Renal cortex interstitium (tissue), 11 donors: ENCODE data around the gene CEBPZOS. TPM values are rescaled to one million over a fixed set of nuclear protein-coding genes. Genes with fewer than 3 reads are reported as not detected.
A peak's percentile ranks its signal among the peaks of the same experiment; 100 is the strongest.
"Not testable (repeated sequence)": the region's sequence is repeated elsewhere in the genome, so short reads cannot be mapped to it uniquely, and the experiment has no call there.

Source experiments
- DNase-seq, 11 donors: peaks; one replicate each; pipeline ENCODE4 v3.0.0-alpha.2; 2013; ENCODE audit warnings: low read depth in 9 of 11, low spot score in 4 of 11; ENCODE audit errors: extremely low read depth in 1 of 11
- polyA plus RNA-seq, 3 donors: library from polyadenylated mRNA; unstranded; fragments of 120-200 nt; gene quantifications; one replicate each; pipeline ENCODE4 v1.2.1, GENCODE V29; 2013; ENCODE audit not compliant: insufficient read length in 3 of 3

CEBPZOS gene
- polyA plus RNA-seq, 3 donors = 52.4 to 68.8 (median 62.5) TPM

DNA sequence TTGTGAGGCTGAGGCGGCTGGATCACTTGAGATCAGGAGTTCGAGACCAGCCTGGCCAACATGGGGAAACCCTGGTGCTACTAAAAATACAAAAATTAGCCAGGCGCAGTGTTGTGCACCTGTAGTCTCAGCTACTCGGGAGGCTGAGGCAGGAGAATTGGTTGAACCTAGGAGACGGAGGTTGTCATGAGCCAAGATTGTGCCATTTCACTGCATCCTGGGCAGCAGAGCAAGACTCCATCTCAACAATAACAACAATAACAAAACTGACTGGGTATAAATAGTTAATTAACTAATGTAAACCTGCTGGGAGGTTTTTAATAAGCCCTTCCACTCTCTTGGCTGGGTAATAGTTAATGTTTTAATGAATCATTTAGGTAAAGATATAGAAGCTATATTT is 15.7 kb upstream of the CEBPZOS start:
- DNase-seq = no peak

DNA sequence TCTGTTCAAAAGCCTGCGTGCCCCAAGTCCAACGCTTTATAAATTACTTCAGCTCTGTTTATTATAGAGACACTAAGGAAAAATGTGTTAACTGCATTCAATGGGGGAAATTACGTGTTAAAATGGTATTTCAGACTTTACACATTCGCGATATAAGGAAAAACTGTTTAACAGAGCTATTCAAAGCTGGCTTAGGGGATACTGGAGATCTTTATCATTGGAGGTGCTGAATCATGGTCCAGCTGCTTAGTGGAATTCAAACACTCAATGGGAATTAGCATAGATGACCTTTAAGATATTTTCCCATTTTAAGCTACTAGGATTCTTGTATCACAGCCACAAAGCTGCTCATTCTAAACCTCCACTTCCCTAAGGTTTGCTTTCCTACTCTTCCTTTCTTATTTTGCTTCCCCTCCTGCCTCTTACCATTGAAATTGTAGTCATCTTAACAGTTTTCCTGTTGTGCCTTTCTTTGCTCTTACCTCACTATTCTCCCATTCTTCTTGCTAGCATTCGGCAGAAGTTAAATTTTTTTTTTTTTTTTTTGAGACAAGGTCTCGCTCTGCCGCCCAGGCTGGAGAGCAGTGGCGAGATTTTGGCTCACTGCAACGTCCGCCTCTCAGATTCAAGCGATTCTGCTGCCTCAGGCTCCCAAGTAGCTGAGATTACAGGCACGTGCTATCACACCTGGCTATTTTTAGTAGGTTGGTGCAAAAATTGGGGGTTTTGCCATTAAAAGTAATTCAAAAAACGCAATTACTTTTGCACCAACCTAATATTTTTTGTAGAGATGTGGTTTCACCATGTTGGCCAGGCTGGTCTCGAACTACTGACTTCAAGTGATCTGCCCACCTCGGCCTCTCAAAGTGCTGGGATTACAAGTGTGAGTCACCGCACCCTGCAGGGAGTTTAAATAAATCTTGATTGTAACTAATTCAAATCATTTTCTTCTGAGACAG is 14.3 kb upstream of the CEBPZOS start:
- peak in 1 of 11 donors; percentile 11 for DNase-seq

DNA sequence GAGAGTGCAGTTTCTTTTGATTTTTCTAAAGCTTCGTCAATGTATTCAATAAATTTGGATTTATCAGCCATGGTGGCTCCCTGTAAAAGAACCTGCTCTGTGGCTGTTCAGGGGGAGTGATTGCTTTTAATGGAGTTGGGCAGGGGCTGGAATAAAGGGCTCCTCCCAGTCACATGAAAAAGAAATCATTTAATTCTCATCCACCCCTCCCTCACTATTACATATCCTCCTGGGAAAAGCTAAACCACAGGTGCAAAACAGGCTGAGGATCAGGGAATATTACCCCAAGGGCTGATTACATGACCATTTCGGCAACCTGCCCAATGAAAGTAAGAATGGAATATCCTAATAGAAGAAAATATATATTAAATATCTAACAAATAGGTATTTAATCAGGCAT is 7.7 kb upstream of the CEBPZOS start, which contains the start of gene SULT6B1:
Gene SULT6B1 (minus strand): TSS at position 101 of the 400 bp plus-strand sequence. CDS start 30 bp downstream, at position 71.
- no peak for DNase-seq

DNA sequence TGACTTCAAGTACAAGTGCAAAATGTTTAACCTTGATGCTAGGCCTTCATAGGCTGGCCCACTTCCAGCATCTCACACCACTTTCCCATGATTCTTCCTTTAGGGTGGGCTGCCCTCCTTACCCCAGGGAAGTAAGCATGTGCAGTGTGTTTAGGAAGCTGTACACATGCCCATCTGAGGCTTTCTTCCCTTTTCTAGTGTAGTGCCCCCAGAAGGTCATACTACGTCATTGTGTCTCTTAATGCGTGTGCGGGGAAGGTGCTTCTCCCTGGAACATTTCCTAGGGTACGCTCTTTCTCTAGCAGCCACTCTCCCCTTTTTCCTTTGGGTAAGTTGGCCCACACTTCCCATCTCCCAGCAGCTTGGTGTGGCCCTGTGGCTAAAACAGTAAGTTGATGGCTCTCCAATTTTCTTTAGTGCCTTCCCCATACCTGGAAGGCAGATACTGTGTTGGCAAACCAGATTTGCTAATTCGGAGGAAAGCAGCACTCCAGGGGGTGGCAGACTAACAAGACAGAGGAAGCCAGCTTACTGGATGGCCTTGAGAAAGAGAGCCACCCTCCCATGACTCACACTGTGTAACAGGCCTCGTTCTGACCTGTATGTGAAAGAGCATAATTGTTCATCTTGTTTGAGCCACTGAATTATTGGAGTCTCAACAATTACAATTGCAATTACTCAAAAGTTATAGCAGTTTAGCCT is 6.7 kb upstream of the CEBPZOS start:
- no peak for DNase-seq

DNA sequence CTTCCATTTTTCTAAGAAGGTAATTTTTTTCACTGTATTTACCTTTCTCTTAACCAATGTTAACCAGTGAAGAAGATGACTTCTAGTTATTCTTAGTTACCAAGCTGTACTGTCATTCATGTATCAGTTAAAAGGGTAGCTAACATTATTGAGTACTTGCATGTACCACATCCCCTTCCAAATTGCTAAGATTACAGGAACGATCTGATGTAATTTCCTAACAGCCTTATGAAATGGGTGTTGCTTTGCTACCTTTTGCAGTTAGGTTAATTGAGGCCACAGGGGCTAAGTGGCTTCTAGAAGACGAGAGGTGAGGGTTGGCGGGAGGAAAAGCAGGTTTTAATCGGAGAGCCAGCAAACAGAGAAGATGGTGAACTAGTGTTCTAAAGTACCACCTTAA is 6.0 kb upstream of the CEBPZOS start:
- DNase-seq = no peak

DNA sequence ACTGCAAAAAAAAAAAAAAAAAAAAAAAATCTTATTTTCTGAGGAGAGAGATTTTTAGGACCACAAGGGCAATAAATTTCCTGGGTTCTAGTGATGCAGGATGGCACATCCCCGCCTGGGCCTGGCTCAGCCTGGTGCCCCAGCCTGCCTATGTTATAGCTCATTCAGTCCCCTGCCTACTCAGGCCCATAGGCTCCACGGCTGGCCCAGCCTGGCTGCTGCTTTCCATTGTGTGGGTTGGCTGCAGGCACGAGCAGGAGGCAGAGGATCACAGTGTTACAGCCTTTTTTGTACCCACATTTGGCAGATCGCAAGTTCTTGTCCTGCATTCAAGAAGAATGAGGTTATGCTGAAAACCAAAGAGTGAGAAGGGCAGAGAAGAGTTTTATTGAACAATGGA is 5.0 kb upstream of the CEBPZOS start:
- DNase-seq = no peak

DNA sequence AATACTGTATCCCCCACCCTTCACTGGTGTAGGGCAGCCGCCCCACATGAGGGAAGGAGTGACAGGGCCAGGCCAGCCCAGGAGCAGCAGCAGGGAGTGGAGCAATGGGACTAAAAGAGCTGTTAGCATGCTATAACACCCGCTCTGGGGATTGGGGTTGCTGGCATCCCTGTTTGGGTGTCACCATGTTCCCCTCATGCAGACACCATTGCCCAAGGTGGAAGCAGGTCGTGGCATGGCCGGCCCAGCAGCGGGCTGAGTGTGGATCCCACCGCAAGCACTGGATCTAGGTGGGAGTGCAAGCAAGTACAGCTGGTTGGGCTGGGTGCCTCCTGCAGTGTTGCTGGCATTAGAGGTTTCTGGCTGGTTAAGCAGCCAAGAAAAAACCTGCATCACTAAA is 4.5 kb upstream of the CEBPZOS start:
- DNase-seq = no peak

DNA sequence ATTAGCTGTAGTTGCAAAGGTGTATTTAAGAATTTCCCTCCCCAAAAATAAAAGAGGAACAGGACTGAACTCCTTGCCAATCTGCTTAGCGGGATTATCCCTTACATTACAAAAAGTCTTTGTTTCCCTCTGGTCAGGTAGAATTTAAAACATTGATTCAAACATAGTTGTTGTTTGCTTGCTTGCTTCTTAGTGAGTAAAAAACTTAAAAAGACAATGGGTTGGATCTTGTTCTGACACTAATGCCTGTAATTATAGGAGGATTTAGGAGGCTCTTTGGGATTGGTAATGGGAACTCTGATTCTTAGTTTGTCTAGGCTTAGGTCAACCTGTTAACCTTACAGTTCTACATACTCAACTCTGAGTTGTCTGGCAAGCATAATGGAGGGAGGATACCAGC is 3.7 kb upstream of the CEBPZOS start:
- DNase-seq = no peak

DNA sequence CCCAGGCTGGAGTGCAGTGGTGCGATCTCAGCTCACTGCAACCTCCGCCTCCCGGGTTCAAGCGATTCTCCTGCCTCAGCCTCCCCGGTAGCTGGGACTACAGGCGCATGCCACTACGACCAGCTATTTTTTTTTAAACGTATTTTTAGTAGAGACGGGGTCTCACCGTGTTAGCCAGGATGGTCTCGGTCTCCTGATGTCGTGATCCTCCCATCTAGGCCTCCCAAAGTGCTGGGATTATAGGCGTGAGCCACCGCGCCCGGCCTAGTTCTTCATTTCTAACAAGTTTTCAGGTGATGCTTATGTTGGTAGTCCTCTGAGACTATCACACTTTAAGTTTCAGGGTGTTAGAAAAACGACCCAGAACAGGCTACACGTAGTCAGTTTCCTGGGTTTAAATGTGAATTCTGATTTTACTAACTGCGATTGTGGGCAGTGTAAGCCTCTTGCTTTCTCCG is 405 bp upstream of the CEBPZOS start:
- DNase-seq = not testable (repeated sequence)

DNA sequence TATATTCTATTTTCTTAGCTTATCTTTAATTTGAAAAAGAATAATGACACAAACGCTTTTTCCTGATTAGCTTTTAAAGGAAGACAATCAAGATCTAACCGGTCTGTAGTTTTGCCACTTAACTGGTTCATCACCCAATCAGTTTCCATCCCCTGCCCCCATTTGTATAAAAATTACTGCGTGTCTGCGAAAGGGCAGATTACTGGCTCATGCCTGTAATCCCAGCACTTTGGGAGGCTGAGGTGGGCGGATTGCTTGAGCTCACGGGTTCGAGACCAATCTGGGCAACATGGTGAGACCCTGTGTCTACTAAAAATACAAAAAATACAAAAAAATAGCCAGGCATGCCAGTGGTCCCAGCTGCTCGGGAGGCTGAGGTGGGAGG is 2.4 kb downstream of the CEBPZOS start:
- no peak for DNase-seq

DNA sequence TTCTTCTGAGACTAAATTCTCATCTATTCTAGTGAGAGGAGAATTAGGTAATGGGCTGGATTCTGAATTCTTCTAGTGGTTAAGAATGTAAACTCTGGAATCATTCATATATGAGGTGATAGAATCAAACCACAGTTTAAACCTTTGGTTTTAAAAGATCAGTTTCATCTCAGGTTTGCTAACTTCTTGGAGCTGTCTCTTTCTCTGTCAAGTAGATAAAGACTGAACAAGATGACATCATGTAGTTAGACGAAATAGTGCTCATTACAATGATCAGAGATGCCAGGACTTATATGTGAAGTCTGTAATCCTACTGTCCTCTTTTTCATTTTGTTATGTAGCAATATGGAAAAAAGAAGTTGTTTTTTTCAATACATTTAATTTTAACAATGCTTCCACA is 4.9 kb downstream of the CEBPZOS start:
- DNase-seq = no peak

DNA sequence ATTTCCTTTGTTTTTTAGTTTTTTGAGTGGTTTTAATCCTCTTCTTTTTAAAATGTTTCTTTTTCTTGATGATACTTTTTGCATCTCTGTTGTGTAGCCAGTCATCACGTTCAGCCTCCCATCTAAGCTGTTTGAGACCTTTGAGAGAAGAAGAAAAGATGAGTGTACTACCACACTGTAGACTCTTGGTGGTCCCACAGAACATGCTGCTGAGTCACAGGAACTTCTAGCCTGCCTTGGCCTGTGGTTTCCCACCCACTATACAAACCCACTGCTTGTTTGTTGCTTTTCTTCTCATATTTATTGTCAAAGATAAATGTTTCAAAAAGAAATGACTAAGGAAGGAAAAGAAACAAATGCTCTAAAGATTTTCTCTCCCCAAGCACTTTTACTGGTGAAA is 5.5 kb downstream of the CEBPZOS start:
- no peak for DNase-seq

DNA sequence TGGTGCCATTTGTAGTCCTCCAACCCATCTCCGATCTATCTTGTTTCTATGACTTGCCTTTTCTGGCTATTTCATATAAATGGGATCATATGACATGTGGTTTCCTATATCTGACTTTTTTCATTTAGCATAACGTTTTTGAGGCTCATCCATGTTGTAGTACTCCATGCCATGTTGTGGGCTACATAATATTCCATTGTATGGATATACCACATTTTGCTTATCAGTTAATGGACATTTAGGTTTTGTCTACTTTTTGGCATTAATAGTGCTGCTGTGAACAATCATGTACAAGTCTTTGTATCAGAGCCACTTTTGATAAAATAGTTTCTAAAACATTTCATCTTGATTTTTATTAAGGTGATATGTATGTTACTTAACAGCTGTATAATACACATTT is 7.4 kb downstream of the CEBPZOS start:
- DNase-seq = no peak

DNA sequence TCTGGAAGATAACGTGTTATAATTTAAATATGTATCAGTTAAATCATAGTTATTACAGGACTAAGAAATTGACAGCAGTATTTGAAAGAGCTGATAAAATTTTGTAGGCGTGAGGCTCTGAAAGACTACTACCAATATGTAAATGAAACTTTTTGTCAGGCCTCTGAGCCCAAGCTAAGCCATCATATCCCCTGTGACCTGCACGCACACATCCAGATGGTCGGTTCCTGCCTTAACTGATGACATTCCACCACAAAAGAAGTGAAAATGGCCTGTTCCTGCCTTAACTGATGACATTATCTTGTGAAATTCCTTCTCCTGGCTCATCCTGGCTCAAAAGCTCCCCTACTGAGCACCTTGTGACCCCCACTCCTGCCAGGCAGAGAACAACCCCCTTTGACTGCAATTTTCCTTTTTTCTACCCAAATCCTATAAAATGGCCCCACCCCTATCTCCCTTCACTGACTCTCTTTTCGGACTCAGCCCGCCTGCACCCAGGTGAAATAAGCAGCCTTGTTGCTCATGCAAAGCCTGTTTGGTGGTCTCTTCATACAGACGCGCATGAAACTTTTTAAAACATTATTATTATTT is 8.9 kb downstream of the CEBPZOS start:
- DNase-seq = not testable (repeated sequence)

DNA sequence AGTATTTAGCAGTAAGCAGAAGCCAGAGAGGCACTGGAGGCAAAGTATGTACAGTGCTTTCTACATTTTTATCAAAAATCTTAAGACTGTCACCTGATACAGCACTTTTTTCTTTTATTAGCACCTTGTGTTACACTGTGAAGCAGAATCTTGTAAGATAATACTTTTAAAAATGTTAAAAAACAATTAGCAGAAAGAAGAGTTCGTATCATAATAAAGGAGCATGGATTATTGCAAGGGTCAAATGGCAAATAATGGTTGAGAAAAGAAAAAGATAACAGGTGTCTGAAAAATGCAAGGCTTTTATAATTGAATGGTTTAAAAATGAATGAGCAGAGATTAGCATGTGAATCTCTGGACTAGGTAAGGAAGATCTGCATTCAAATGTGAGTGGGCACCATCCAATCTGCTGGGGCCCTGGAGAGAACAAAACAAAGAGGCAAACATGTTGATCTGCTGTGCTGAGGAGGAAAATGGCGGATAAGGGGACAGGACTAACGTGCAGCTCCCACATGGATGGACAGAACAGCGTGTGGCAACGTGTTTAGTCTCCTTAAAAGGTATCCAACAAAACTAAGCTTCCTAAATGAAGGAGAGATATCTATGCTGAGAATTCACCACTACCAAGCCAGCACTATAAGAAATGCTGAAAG is 9.5 kb downstream of the CEBPZOS start:
- no peak for DNase-seq

DNA sequence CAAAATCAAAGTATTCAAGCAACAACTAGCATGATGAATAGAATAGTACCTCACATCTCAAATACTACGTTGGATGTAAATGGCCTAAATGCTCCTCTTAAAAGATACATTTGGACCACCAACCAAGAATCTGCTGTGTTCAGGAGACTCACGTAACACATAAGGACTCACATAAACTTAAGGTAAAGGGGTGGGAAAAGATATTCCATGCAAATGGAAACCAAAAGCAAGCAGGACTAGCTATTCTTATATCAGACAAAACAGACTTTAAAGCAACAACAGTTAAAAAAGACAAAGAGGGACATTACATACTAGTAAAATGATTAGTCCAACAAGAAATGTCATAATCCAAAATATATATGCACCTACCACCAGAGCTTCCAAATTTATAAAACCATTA is 10.5 kb downstream of the CEBPZOS start:
- not testable (repeated sequence) for DNase-seq

DNA sequence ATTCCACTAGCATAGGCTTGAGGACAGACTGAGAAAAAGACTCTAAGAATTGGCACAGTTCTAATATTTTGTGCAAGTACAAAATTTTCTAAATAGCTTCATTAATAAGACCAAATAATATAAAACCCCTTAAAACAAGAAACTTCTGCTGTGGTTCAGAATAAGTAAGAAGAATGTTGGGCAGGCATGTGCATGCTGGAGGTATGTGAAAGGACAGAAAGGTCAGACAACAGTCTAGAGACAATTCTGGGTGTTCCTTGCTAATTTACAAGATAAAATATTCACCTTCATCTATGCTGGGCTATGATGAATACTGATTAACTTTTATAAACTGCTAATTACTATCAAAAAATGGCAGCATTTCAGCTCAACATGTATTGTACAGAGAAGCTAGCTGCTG is 14.9 kb downstream of the CEBPZOS start:
- DNase-seq = no peak

DNA sequence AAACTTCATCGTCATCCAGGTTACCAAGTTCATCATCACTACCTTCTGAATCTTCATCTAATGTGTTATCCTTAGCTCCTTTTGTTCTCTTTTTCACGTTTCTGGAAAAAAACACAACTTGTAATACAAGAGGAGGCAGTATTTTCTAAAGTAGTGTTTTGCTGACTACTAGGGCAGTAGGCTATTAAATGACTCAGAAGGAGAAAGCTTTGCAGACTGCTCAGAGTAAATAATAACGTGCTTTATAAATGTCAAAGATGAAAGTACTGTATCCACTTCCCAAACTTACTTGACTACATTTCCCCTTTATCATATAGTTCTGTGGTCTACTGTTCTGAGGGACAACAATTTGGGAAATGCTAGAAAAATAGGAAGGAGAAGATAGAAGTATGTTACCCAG is 15.6 kb downstream of the CEBPZOS start:
- no peak for DNase-seq

DNA sequence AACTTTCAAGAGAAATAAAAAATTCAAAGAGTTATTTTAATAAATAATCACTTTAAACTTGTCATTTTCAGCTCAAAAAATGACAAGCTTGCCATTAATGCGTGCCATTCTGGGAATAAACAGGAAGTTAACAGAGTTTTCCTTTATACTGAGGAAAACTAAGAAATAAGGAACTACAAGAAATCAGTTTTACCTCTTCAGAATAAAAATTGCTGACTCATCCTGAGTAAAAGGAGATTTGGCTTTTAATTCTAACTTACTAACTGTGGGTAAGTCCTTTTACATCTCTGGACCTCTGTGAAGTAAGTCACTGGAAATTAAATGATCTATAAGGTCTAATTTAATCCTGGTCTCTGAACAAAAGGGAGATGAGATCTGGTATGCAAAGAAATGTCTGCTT is 19.0 kb downstream of the CEBPZOS start:
- DNase-seq = no peak
